ENCODE results near the gene UBE2O.

UBE2O gene

DNA sequence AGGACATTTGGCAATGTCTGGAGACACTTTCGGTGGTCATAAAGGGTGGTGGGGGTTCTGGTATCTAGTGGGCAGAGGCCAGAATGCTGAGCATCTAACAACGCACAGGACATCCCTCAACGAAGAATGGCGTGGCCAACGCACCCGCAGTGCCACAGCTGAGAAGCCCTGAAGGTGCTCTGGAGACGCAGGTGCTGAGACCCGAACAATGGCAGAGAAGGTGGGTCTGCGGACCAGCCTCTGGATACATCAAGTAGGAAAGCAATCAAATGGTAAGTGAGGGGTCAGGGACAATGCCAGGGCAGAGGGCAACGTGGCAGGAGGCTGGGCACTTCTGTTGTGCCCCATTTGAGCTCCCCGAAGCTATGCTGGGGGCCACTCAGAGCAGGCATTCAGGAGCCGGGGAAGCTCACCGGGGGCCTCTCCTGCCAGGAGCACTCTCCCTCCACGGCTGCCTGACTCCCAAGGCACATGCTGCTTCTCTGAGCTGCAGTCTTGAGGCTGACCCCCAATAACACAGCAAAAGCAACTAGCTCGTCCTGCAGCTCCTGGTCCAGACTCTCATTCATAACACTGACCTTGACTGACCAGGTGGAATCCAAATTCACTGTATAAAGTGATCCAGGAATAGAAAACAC lies 42.5 kb downstream of the UBE2O start:
- no peak for DNase-seq

DNA sequence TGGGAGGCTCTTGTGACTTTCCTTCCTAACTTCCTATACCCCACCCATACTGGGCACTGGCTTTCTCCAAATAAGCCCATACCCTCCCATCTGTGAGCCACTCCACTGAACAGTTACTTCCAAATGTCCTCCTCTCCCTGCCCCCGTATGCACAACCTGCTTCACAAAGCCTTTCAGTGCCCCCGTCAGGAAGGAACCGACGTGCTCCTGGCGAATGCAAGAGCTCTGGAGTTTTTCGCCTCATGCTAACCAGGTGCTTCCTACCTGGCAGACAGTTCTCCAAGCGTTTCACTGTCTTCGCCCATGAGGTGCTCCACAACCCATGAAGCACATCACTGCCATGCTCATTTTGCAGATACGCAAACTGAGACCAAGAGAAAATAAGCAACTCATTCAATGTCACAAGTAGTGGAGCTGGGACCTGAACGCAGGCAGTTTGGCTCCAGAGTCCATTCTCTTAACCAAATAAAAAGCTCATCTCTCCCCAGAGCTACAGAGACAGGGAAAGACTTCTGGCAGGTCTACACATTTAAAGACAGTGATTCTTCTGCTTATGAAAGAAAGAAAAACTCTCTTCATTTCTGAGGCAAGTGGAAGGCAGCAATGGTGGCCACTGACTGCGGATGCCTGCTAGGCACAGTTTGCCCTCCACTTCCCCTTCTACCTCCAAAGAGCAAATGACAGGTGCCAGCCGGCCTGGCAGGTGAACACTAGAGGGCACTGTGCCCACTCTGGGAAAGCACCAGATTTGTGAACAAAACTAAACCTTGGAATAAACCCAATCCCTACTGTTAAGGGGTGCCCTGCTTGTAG lies 44.7 kb downstream of the UBE2O start:
- peak; percentile 53 for DNase-seq

DNA sequence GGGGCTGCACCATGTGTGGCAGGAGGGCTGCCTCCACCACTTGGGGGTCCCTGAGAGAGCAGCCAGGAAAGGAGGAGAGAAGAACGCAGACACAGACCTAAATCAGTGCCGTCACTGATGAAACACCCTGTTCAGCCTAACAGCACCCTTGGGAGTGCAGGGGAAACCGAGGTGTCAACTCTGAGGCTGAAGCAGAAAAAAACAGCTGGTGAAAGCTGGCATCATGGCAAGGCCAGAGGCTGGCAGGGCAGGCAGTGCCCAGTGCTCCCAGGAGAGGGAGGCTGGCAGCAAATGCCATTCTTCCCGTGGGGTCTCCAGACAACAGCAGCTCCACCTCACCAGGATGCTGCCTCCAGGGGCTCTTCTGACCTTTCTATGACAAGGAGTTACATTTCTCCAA lies 45.4 kb downstream of the UBE2O start:
- DNase-seq = no peak

DNA sequence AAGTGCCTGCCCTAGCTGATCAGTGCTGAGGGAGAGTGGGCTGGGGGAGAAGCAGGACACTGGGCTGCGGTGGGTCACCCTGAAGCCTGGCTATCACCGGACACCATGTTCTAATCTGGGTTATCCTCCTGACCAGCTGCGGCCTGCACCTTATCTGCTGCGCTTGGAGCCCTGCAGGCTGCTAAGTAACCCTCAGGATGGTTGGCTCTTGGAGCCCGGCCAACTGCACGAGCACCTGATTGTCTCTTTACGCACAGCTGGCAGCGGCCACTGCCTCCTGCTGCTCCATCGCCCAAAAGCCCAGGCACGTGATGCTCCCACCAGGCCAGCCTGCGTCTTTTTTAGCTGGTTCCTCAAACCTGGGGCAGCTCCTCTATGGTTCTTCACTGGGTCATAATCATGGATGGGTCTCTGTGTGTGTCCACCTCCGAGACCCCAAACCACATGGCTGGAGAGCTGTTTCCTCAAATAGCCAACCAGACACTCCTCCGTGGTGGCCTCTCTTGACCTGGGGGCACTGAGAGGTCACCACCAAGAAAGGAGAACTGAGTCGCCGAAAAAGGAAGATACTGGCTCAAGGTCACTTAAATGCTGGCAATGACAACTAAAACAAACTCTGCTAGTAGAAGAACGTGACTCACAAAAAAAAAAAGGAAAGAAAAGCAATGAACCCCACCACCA lies 46.8 kb downstream of the UBE2O start:
- DNase-seq = peak; percentile 89

DNA sequence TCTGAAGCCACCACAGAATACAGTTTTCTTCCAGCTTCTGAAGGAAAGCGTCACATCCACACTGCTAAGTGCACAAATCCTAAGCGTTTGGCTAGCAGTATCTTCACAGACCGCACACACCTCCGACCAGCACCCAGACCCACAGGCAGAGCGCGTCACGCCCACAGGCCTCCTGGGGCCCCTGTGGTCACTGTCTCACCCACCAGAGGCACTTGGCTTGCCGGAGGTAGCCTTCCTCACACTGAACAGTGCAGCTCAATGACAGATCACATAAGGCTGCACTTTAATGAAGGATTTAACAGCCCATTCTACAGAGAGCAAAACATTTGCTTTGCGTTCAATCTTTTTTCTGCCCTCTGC lies 47.4 kb downstream of the UBE2O start:
- no peak for DNase-seq

DNA sequence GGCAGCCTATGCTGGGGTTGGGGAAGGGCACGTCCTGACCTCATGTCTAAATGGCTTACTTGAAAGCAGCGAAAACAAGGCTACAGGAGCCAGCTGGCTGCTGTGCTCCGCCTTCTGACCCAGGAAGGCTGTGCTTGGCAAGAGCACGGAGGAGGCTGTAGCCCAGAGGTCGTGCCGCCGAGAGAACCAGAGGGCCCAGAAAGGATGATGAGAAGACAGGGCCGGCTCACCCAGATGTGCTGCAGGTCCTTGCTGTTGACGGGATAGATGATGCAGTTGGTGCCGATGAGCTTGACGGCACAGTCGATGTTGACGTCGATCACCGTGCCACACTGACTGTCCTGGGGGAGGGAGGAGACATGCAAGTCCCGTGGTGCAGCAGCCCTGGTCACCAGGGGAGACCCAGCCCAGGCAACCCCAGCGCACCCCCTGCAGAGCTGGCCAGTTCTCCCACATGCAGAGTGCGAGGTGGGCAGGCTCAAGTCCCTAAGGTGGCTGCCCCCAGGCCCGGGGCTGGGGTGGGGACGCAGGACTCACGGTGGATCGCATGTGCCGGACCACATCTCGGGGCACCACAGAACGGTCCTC lies 47.9 kb downstream of the UBE2O start:
- DNase-seq = no peak

DNA sequence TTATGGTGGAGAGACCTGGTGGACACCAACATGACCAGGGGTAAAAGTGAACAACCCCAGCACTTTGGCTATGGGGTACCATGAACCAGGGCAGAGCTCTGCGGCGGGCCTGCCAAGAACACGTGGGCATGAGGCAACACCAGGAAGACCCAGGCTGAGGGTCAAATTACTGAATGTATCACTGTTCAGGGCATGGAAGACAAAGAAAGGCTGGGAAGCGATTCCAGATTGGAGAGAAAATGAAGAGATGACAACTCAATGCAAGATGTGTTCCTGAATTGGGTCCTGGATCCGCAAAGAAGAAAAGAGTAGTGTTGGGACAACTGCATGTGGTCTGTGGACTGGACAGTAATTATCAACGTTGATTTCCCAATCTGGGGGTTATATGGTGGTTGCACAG lies 48.7 kb downstream of the UBE2O start:
- DNase-seq = no peak

DNA sequence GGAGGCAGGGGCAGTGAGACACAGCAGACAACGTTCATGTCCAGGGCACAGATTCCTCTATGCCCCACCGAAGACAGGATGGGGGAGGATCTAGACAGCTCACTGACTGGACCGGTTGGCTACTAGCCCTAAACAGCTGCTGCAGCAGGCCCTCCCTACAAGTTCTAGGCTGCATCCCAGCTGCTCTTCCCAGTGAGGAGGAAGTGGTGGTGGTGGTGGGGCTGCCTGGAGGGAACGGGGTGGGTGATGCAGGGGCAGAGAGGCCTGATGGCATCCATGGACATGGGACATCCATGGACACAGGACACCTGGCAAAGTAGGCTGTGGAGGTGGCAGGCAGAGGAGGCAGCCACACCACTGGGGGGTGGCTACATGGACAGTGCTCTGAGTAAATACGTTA lies 50.2 kb downstream of the UBE2O start:
- DNase-seq = no peak

DNA sequence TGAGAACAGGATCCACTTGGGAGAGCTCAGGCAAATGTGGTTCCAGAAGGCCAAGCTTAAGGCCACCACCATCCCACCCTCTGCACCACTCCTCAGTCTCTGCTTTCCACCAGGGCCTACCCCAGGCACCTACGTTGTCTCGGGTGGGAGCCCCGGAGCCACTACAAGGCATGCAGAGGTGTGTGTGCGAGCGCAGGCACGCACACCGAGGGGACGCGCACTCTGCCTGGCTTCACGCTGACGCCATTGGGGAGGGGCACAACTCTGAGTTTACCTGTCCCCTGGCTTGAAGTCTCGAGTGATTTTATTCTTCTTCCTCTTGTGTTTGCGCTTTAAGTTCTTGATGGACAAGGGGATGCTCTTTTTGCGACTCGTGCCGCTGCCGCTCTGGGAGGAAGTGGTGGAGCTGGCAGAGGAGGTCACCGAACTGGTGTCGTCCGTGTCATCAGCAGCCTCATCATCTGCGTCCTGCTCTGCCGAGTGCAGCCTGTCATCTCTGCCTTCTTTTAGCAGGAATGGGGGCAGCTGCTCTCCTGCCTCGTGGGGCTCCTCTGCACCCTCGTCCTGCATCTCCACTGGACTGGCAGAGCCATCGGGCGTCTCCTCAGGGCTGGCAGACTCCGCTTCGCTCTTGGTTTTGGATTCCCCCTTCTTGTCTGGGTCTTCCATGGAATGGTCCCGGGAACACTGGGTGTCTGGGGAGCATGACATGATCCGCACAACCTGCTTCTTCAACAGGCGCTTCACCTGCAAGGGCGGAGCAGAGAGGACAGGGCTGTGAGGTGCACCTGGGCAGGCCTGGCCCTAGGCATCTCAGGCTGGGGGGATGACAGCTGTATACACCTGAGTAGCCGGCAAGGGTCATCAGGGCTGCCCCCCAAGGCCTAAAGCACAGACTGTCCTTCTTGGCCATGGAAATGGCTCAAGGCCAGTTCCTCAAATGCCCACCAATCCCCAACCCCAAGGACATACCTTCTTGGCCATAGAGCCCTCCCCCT lies 53.5 kb downstream of the UBE2O start:
- DNase-seq = no peak

DNA sequence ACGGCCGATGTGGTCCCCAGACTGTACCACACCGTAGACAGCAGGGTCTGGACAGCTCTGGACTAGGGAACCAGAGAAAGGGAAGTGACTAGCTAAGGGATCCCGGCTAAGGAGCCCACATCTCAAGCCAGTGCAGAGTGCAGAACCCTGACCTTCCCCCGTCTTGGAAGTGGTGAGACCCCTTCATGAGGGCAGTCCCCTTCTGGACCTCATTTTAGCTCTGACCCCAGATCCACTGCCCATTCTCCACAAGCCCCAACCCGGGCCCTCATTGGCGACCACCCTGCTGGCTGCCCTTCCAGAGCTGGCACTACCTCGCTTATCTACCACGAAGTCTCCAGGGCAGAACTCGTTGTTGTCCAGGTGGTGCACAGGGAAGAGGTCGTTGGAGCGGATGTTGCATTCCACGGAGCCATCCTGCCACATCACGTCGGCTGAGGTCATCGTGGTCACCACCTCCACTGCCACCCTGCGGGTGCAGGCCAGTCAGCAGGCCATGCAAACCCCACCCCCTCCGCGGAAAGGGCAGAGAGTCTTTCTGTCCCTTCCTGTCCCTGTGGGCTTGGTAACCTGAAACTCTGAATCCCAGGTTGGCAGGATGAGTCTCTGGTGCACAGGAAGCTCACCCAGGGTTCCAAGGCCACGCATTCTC lies 54.3 kb downstream of the UBE2O start:
- no peak for DNase-seq

DNA sequence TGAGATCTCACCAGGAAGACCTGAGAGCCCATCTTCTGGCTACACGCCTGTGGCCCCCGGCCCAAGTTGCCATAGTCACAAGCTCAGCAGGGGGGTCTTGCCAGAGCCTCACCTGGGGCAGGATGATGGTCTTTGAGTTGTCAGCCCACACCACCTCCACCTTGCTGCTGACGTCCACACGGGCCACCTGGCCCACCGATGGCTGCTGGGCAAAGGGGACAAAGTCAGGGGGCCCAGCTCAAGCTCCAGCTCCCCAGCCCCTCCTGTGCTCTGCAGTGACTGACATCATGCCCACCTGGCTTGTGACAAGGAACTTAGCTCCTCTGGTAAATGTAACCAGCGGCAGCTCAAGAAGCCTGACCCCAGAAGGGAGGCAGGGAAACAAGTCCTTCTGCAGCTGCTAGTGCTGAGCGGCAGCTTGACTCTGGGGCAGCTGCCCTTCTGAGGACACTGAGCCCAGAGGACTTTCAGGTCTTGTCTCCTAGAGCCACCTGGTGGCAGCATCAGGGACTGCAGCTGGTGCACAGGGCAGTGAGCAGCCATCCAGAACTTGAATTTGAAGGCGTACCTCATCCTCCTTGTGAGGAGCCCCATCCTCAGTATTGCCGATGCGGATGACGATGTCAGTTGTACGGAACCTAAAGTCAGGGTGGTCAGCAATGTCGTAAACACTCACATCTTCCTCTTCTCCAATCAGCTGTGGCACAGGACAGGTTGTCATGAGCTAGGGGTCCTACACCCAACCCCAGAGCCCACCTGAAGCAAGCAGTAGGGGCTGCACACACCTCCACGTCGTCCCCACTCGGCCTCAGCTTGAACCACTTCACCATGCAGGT lies 55.0 kb downstream of the UBE2O start:
- DNase-seq = peak; percentile 64

DNA sequence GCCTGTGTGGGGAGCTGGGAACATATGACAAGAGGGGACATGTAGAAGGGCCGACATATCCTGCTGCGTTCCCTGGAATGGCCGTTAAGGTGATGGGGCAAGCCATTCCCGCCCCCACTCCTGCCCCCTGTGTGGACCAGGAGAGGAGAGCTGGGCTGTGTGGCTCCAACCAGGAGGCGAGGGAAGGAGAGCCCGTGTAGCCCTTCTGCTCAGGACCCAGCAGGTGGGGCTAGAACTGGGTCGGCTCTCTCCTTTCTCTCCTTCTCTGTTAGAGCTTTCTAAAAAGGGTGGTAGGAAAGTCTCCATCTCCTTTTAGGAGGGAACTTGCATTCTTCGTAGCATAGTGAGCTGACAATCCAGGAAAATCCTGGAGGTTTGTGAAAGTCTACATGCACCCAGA lies 55.8 kb downstream of the UBE2O start:
- DNase-seq = no peak

DNA sequence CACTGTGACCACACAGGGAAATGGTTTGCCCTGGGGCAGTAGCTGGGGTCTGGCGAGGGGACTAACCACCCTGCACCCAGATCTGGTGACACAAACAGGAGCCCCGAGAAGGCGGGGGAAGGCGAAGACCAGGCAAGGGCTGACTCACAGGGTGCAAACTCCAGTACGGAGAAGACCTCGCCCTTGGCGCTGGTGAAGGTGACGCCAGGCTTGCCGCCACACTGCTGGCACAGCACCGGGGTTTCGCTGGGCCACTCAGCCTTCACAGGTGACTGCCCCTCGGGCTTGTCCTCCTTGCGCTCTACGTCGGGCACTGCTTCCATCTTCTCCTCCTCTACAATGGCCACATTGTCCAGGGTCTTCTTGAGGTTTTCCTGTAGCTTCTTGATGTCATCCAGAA lies 57.0 kb downstream of the UBE2O start:
- DNase-seq = no peak

DNA sequence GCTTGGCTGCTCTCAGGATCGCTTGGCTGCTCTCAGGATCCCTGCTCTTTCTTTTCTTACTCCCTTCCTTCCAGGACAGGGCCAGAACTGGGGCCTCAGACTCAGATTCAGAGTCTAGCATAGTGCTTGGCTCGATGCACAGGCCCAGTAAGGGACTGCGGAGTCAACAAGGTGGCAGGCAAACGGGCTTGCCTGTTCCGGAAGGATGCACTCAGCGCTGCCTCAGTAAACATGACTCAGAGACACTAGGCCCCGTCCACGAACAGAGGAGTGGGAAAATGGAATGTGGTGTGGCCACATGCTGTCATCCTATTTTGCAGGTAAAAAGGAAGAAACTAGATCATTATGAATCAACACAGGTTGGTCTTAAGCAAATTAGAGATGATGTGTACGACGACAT lies 58.8 kb downstream of the UBE2O start:
- DNase-seq = no peak

DNA sequence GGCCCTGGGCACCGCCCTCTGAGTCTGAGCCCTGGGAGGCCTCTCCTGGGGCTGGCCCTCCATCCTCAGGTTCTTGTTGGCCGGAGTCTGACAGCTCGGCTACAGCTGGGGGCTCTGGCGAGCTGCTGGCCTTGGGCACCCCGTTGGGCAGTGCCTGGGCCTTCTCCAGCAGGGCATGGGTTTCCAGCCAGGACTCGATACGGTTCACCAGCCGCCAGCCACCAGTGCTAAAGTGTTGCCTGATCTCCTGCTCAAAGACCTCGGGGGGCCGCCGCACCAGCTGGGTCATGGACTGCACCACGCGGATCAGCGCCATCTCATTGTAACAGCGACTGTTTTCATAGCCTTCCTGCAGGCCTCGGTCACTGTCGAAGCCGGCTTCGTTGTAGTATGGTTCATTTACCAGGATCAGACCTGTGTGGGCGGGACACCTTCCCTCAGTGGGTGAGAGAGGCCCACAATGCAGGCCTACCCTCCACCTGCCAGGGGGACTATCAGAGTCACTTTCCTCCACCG lies 61.7 kb downstream of the UBE2O start:
- no peak for DNase-seq

DNA sequence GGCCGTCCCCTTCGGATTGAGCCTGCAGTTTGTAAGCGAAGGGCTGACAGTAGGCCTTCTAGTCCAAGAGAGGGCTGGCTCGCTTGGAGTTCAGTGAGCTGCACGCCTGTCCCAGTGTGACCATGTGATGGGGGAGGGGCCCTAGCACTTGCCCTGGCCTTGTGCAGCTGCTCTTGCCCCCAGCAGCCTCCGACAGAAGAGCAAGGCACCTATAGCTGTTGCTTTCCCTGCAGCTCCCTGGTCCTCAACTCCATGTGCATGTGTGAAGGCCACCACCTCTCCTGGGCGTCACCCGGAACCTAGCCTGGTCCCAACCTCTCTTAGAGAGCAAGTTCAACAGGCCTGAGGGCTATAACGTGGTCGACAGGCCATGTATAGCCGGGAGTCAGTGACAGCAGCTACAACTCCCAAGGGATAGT lies 62.9 kb downstream of the UBE2O start:
- no peak for DNase-seq

DNA sequence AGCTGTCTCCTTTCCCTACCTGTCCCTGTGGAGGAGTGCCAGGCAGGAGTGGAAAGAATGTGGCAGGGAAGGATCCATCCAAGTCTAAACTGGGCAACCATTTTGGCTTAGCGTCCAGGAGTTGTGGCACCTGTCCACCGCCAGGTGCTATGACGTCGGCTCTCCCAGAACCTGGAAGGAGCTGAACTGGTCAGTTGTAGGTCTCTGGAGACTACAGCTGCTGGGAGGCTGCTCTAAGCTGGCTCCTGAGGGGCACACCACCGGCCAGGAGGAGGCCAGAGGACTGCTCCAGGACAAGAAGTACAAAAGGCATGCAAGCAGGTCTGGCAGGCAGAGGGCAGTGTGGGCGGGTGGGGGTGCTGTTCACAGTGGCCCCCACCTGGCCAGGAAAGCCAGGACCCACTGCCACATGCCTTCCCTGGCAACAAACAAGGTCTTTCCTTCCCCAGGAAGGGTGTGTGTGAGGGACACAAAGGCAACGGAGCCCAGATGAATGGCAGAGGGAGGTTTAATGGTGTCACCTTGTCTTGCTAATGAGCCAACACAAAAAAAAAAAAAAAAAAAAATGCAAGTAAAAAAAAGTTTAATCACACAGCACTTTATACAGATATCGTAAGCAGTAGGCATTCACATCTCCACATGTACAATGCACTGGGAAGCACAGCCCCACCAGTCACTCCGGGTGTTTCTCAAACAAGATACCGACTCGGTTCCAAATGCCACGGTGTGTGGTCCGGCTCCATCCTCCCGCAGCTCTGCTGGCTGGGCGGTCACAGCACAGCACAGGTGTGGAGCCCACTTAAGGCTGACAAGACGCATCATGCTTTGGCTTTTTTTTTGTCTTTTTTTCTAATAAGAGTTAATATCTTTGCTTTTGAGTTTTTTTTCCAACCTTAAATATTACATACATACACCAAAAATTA lies 63.7 kb downstream of the UBE2O start:
- DNase-seq = no peak

DNA sequence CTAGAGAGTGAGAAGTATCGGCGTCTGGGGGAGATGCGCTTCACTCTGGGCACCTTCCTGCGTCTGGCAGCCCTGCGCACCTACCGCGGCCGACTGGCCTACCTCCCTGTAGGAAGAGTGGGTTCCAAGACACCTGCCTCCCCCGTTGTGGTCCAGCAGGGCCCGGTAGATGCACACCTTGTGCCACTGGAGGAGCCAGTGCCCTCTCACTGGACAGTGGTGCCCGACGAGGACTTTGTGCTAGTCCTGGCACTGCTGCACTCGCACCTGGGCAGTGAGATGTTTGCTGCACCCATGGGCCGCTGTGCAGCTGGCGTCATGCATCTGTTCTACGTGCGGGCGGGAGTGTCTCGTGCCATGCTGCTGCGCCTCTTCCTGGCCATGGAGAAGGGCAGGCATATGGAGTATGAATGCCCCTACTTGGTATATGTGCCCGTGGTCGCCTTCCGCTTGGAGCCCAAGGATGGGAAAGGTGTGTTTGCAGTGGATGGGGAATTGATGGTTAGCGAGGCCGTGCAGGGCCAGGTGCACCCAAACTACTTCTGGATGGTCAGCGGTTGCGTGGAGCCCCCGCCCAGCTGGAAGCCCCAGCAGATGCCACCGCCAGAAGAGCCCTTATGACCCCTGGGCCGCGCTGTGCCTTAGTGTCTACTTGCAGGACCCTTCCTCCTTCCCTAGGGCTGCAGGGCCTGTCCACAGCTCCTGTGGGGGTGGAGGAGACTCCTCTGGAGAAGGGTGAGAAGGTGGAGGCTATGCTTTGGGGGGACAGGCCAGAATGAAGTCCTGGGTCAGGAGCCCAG lies 65.8 kb downstream of the UBE2O start:
- peak; percentile 19 for DNase-seq
